H1 (cell line): ENCODE results near the gene NOL4L. TPM values are rescaled to one million over a fixed set of nuclear protein-coding genes. Genes with fewer than 3 reads are reported as not detected.

Experiments used
- CTCF ChIA-PET: fragments of 300-600 bp; sonication (Branson Sonifier 250); formaldehyde crosslinking; loops from one replicate; lab custom pipeline; 2021; ENCODE audit not compliant: partially characterized antibody; lab: Charles Lee
- POLR2A ChIA-PET: fragments of 300-600 bp; sonication (Branson Sonifier 250); formaldehyde crosslinking; loops from one replicate; lab custom pipeline; 2021; ENCODE audit warnings: inconsistent platforms; ENCODE audit not compliant: partially characterized antibody; lab: Charles Lee
- DNase-seq, 2 experiments: peaks; one replicate each; pipeline versions ENCODE4 v3.0.0 to v3.0.0-alpha.2; 2010 to 2022; ENCODE audit warnings: low spot score in 2 of 2, low read depth in 1 of 2, mixed read lengths in 1 of 2
- FAIRE-seq: peaks from 2 replicates; lab custom pipeline; 2011; peaks lifted over from hg19 to GRCh38; lab: Jason Lieb, UNC
- H2AFZ ChIP-seq: 2 replicates; pipeline ENCODE4 v1.8.1; 2012; ENCODE audit warnings: low read length, inconsistent platforms
- H2AK5ac ChIP-seq: 2 replicates; pipeline ENCODE4 v1.6.1; 2013; ENCODE audit warnings: low read depth, low read length
- H2BK120ac ChIP-seq: replicated peaks from 2 replicates; pipeline ENCODE3; 2013; ENCODE audit warnings: low read depth, low read length, inconsistent platforms
- H2BK12ac ChIP-seq: 2 replicates; pipeline ENCODE4 v1.6.1; 2013; ENCODE audit warnings: low read depth, low read length
- H2BK15ac ChIP-seq: 2 replicates; pipeline ENCODE4 v1.6.1; 2013; ENCODE audit warnings: low read length
- H2BK20ac ChIP-seq: 2 replicates; pipeline ENCODE4 v1.6.1; 2013; ENCODE audit warnings: low read length
- H2BK5ac ChIP-seq: 2 replicates; pipeline ENCODE4 v1.6.1; 2013; ENCODE audit warnings: low read depth, low read length
- H3K14ac ChIP-seq: 2 replicates; pipeline ENCODE4 v1.6.1; 2013; ENCODE audit warnings: inconsistent platforms; ENCODE audit not compliant: insufficient read length
- H3K18ac ChIP-seq: 2 replicates; pipeline ENCODE4 v1.6.1; 2013; ENCODE audit warnings: low read length; ENCODE audit errors: extremely low read depth
- H3K23ac ChIP-seq: 2 replicates; pipeline ENCODE4 v1.6.1; 2013; ENCODE audit warnings: inconsistent platforms; ENCODE audit not compliant: insufficient read length
- H3K23me2 ChIP-seq: 2 replicates; pipeline ENCODE4 v1.6.1; 2013; ENCODE audit warnings: low read depth, low read length
- H3K27ac ChIP-seq: 2 replicates; pipeline ENCODE4 v1.6.1; 2011; ENCODE audit warnings: low read depth, low read length, inconsistent platforms
- H3K27me3 ChIP-seq, 4 experiments: replicated peaks in 1 of 4; 1 replicate in 1 of 4; 2 replicates in 3 of 4; pipeline versions ENCODE4 v1.6.1 to v1.8.1; 2011 to 2013; ENCODE audit warnings: low read length in 3 of 4, mild to moderate bottlenecking in 3 of 4, inconsistent platforms in 2 of 4, mixed read lengths in 2 of 4, moderate library complexity in 1 of 4; ENCODE audit not compliant: control insufficient read depth in 3 of 4, insufficient read depth in 3 of 4; ENCODE audit errors: extremely low read depth in 1 of 4
- H3K36me3 ChIP-seq, 4 experiments: 2 replicates each; pipeline versions ENCODE4 v1.6.1 to v1.8.1; 2011 to 2013; ENCODE audit warnings: mild to moderate bottlenecking in 4 of 4, low read length in 3 of 4, moderate library complexity in 2 of 4, control low read depth in 1 of 4, inconsistent platforms in 1 of 4; ENCODE audit not compliant: insufficient read depth in 4 of 4, control insufficient read depth in 2 of 4
- H3K4ac ChIP-seq: replicated peaks from 2 replicates; pipeline ENCODE3; 2013; ENCODE audit warnings: low read length, low read depth, mixed read lengths, inconsistent platforms; ENCODE audit not compliant: insufficient read length
- H3K4me1 ChIP-seq, 4 experiments: replicated peaks in 1 of 4; 1 replicate in 1 of 4; 2 replicates in 3 of 4; pipeline versions ENCODE4 v1.6.1 to v1.8.1; 2011 to 2013; ENCODE audit warnings: low read length in 3 of 4, inconsistent platforms in 2 of 4, mixed read lengths in 1 of 4; ENCODE audit not compliant: insufficient read depth in 4 of 4, control insufficient read depth in 3 of 4
- H3K4me2 ChIP-seq, 2 experiments: 2 replicates each; pipeline versions ENCODE4 v1.6.1 to v1.8.1; 2011 to 2013; ENCODE audit warnings: low read depth in 2 of 2, low read length in 2 of 2, control low read depth in 1 of 2, inconsistent platforms in 1 of 2, mild to moderate bottlenecking in 1 of 2; ENCODE audit not compliant: insufficient read depth in 1 of 2
- H3K4me3 ChIP-seq, 4 experiments: fragments of 200-600, 300-600 bp in 1 of 4; sonication (generic), shearing (Covaris generic), sonication (Bioruptor Twin) in 1 of 4; 2 replicates each; pipeline versions ENCODE4 v1.5.1 to v1.8.1; 2011 to 2016; ENCODE audit warnings: low read length in 4 of 4, low read depth in 3 of 4, control low read depth in 2 of 4, inconsistent platforms in 2 of 4, mild to moderate bottlenecking in 2 of 4, mixed read lengths in 1 of 4, moderate library complexity in 1 of 4; ENCODE audit not compliant: insufficient read depth in 2 of 4; ENCODE audit errors: extremely low read depth in 1 of 4
- H3K56ac ChIP-seq: replicated peaks from 2 replicates; pipeline ENCODE3; 2013; ENCODE audit warnings: low read depth, mild to moderate bottlenecking, mixed read lengths, low read length, inconsistent platforms; ENCODE audit not compliant: insufficient read length
- H3K79me1 ChIP-seq: 2 replicates; pipeline ENCODE4 v1.6.1; 2013; ENCODE audit warnings: low read depth, low read length, control low read depth
- H3K79me2 ChIP-seq, 2 experiments: 2 replicates each; pipeline versions ENCODE4 v1.6.1 to v1.8.1; 2012 to 2013; ENCODE audit warnings: low read length in 2 of 2, mild to moderate bottlenecking in 2 of 2, inconsistent platforms in 1 of 2; ENCODE audit not compliant: insufficient read depth in 2 of 2, control insufficient read depth in 1 of 2
- H3K9ac ChIP-seq, 4 experiments: replicated peaks in 1 of 4; 1 replicate in 1 of 4; 2 replicates in 3 of 4; pipeline versions ENCODE4 v1.6.1 to v1.8.1; 2011 to 2013; ENCODE audit warnings: low read depth in 3 of 4, low read length in 3 of 4, control low read depth in 2 of 4, mild to moderate bottlenecking in 2 of 4, moderate library complexity in 2 of 4, inconsistent platforms in 1 of 4; ENCODE audit errors: extremely low read depth in 1 of 4
- H3K9me3 ChIP-seq, 2 experiments: 2 replicates each; pipeline versions ENCODE4 v1.6.1 to v1.8.1; 2012 to 2013; ENCODE audit warnings: mild to moderate bottlenecking in 2 of 2, moderate library complexity in 2 of 2, control low read depth in 1 of 2, inconsistent platforms in 1 of 2, low read depth in 1 of 2, low read length in 1 of 2, mixed read lengths in 1 of 2; ENCODE audit not compliant: insufficient read depth in 2 of 2
- H4K20me1 ChIP-seq, 2 experiments: replicated peaks in 1 of 2; 2 replicates each; pipeline versions ENCODE3 to v1.8.1; 2011 to 2013; ENCODE audit warnings: inconsistent platforms in 2 of 2, low read length in 2 of 2, mild to moderate bottlenecking in 1 of 2; ENCODE audit not compliant: insufficient read depth in 2 of 2, control insufficient read depth in 1 of 2
- H4K5ac ChIP-seq: 2 replicates; pipeline ENCODE4 v1.6.1; 2013; ENCODE audit warnings: low read length, low read depth, mixed read lengths, inconsistent platforms; ENCODE audit not compliant: insufficient read length
- H4K8ac ChIP-seq: 2 replicates; pipeline ENCODE4 v1.8.0; 2013; ENCODE audit warnings: mild to moderate bottlenecking, moderate library complexity, low read length, inconsistent platforms; ENCODE audit not compliant: insufficient read depth; ENCODE audit errors: extremely low read depth
- H4K91ac ChIP-seq: replicated peaks from 2 replicates; pipeline ENCODE3; 2013; ENCODE audit warnings: low read length, mixed read lengths, inconsistent platforms; ENCODE audit not compliant: insufficient read length
- CEBPB ChIP-seq: IDR thresholded peaks from 2 replicates; pipeline ENCODE4 v1.6.1; 2012; ENCODE audit warnings: low read depth, low read length
- CHD1 ChIP-seq: IDR thresholded peaks from 2 replicates; pipeline ENCODE4 v1.6.1; 2012; ENCODE audit warnings: low read depth, low read length, improper control_type of control experiment
- SUZ12 ChIP-seq: fragments of 200-600 bp; sonication (generic); IDR thresholded peaks from 2 replicates; pipeline ENCODE4 v1.6.1; 2012; ENCODE audit warnings: mild to moderate bottlenecking, inconsistent platforms, low read length, moderate library complexity, mixed read lengths
- WGBS, 2 experiments: shearing (Covaris generic) in 1 of 2; methylation state at CpG; one replicate each; pipeline versions ENCODE4 v1.1.6 to v1.1.7; 2013 to 2015; ENCODE audit warnings: low lambda C conversion rate in 2 of 2, mixed read lengths in 2 of 2, inconsistent platforms in 1 of 2, low coverage in 1 of 2, missing lambda C conversion rate in 1 of 2; ENCODE audit not compliant: insufficient replicate concordance in 2 of 2, insufficient coverage in 1 of 2, insufficient read length in 1 of 2; ENCODE audit errors: extremely low coverage in 1 of 2, missing lambda C conversion rate in 1 of 2; 5-methylcytosine and 5-hydroxymethylcytosine counted together
- polyA plus RNA-seq, 7 experiments: library from polyadenylated mRNA; depleted of rRNA in 3 of 7; stranded (reverse) in 5 of 7; unstranded in 2 of 7; fragments of >200 nt in 5 of 7; fragments of 200-250 nt in 2 of 7; gene quantifications; 1 replicate in 5 of 7; 2 replicates in 1 of 7; 4 replicates in 1 of 7; pipeline versions ENCODE4 v1.2.1 to v1.2.3, GENCODE V29; 2011 to 2013; ENCODE audit warnings: missing spikeins in 2 of 7, mixed read lengths in 2 of 7
- total RNA-seq: library from RNA; stranded (reverse); fragmentation: NEBNext Ultra II Directional; extraction: Animal tissue kit (Norgen Biotek cat#: 25700); gene quantifications from 2 replicates; pipeline ENCODE4 v1.2.1, GENCODE V29; 2021

NOL4L gene
- total and polyA plus RNA-seq, 2 of the 8 experiments (the other 6 are each of a cell fraction or from before 2014, with no cell fraction given): 15.3 to 23.7 TPM

DNA sequence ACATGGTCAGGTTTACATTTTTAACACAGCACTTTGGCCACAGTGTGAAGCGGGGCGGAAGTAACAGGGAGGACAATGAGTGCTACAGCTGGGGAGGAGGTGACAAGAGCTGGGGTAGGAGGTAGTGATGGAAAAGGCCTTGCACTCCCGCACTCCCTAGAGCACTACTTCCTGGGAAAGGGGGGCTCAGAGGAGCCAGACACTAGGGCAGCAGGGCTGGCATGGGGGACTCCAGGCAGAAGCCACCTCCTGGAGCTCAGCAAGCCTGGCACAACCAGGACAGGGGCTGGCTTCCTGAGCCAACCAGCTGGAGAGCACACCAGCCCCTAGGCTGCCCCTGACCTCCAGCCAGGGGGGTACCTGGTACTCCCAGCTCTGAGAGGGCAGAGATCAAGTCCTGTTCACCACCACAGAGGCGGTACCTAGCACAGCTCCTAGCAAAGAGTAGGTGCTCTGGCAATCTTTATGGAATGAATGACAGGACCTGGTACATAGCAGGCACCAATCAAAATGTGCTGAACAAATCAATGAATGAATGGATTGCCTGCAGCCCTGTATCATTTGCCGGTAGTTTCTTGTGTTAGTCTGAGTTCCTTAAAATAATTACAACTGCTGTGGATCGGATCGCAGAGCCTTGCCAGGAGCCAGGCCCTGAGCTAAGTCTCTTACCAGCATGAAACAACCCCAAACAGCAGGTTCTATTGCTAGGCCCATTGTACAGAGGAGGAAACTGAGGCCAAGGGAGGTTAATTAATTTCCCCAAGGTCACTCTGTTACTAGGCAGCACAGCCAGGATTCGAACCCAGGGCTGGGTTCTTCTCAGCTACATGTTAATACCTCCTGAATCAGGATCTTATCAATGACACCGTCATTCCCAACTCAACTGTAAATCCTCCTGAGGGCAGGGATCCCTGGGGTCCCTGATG lies 15.5 kb downstream of the NOL4L start:
- H3K36me3 ChIP-seq: no peaks in the 10 kb centered on the region
- peaks cover 0 to 15% (median 9%) of the 10 kb centered on the region in 4 experiments; a peak in 4 of 7 replicates for H3K4me1 ChIP-seq
- H3K4me3 ChIP-seq: no peak overlapping the region
- H3K9ac ChIP-seq: no peak overlapping the region
- no peak overlapping the region for H3K4ac ChIP-seq
- no peak overlapping the region for H3K4me2 ChIP-seq
- H2BK120ac ChIP-seq: no peak overlapping the region
- H4K91ac ChIP-seq: no peak overlapping the region
- ChIA-PET POLR2A (interaction anchor here (0.5 to 1.6 kb wide), 5 partner anchors 9 to 109 kb away, joined by 3 to 4 read pairs (median 3); no protein-coding TSS in a partner anchor), CTCF (interaction anchor here (0.9 to 2.1 kb wide), 8 partner anchors 11 to 209 kb away, joined by 3 to 10 read pairs (median 3); no protein-coding TSS in a partner anchor)
- H3K79me1 ChIP-seq: no peaks in the 10 kb centered on the region; the same call in 1 of the 2 replicates
- peaks cover 5% of the 10 kb centered on the region; the same call in 1 of the 2 replicates for H3K23me2 ChIP-seq
- no peak overlapping the region for H3K56ac ChIP-seq
- peaks cover 0 to 5% of the 10 kb centered on the region in 2 experiments for H4K20me1 ChIP-seq
- FAIRE-seq: no peak
- no peak overlapping the region for H3K23ac ChIP-seq
- no peaks in the 10 kb centered on the region for H3K9me3 ChIP-seq
- H2BK15ac ChIP-seq: peak overlapping the region; percentile 92; the same call in 1 of the 2 replicates
- DNase-seq: no peak
- peak overlapping the region; percentile 35; the same call in 1 of the 2 replicates for H2BK12ac ChIP-seq
- H4K5ac ChIP-seq: no peak overlapping the region
- no peak overlapping the region; the same call in 1 of the 2 replicates for H4K8ac ChIP-seq
- peak overlapping the region; percentile 41; the same call in 1 of the 2 replicates for H3K18ac ChIP-seq
- no peak overlapping the region for H2AFZ ChIP-seq
- H3K27ac ChIP-seq: no peak overlapping the region
- H2BK5ac ChIP-seq: no peak overlapping the region
- no peaks in the 10 kb centered on the region for H3K79me2 ChIP-seq
- no peak overlapping the region for H3K14ac ChIP-seq
- no peaks in the 10 kb centered on the region; a peak in 2 of 7 replicates for H3K27me3 ChIP-seq
- no peak for TF ChIP-seq SUZ12
- no peak for TF ChIP-seq CEBPB
- TF ChIP-seq CHD1: no peak
- 0 out of 2 replicates have a peak overlapping the region, but pooled peaks have one; percentile 48 for H2BK20ac ChIP-seq
- H2AK5ac ChIP-seq: no peak overlapping the region
- WGBS, 2 experiments: 86% methylated on average over 9 of the region's 9 CpGs; no CpG with 5 or more reads in 1 of the 2 experiments
